ENCODE results near the gene SMO.

The SMO gene

GRCh38 chr7:129189661-129190310 is 1.4 kb downstream of the SMO start:
- H3K27me3 Mint-ChIP-seq (ENCODE audit: low read depth, poor library complexity): peaks cover 20% of the 10 kb centered on the region
- peaks cover 10% of the 10 kb centered on the region for H3K9me3 Mint-ChIP-seq
- no peak for DNase-seq
- no peak for TF ChIP-seq CTCF (IDR thresholded peaks at IDR 0.05)
- H3K4me3 Mint-ChIP-seq: peak overlapping the region; percentile 99
- H3K4me1 Mint-ChIP-seq: peaks cover 48% of the 10 kb centered on the region
- peak overlapping the region; percentile 43 for H3K27ac Mint-ChIP-seq
- peaks cover 30% of the 10 kb centered on the region for H3K36me3 Mint-ChIP-seq (ENCODE audit: low read depth)

DNA sequence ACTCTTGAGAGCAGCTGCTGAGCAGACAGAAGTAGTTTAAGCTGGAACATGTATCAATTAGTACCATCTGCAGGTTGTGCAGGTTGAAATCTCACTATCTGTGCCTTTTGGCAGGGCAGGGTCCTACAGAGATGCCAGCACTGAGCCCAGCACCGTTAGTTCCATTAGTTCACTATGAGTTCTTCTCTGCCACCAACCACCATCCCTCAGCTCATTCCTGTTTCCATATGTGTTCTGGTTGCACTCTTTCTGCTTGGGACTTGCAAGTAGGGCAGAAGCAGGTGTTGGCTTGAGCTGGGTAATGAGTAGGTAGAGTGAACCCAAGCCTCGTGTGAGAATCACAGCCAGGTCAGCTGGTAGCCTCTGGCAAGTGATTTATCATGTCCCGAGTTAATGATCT is 2.8 kb downstream of the SMO start:
- H3K9me3 Mint-ChIP-seq: peaks cover 19% of the 10 kb centered on the region
- peaks cover 48% of the 10 kb centered on the region for H3K4me1 Mint-ChIP-seq
- DNase-seq: no peak
- H3K27ac Mint-ChIP-seq: no peak overlapping the region
- peaks cover 45% of the 10 kb centered on the region for H3K36me3 Mint-ChIP-seq (ENCODE audit: low read depth)
- no peak for TF ChIP-seq CTCF (IDR thresholded peaks at IDR 0.05)
- H3K27me3 Mint-ChIP-seq (ENCODE audit: low read depth, poor library complexity): peaks cover 13% of the 10 kb centered on the region
- H3K4me3 Mint-ChIP-seq: peak overlapping the region; percentile 68

- Mint-ChIP-seq H3K4me3 (no peak overlapping the region), H3K27me3 (ENCODE audit: low read depth, poor library complexity) (peaks cover 3% of the 10 kb centered on the region), H3K9me3 (peaks cover 26% of the 10 kb centered on the region), H3K36me3 (ENCODE audit: low read depth) (peaks cover 69% of the 10 kb centered on the region), H3K4me1 (peaks cover 35% of the 10 kb centered on the region), H3K27ac (no peak overlapping the region)
- no peak for DNase-seq
- TF ChIP-seq CTCF (IDR thresholded peaks at IDR 0.05): no peak
Measured at GRCh38 chr7:129193892-129194291, 5.5 kb downstream of the SMO start.

DNA sequence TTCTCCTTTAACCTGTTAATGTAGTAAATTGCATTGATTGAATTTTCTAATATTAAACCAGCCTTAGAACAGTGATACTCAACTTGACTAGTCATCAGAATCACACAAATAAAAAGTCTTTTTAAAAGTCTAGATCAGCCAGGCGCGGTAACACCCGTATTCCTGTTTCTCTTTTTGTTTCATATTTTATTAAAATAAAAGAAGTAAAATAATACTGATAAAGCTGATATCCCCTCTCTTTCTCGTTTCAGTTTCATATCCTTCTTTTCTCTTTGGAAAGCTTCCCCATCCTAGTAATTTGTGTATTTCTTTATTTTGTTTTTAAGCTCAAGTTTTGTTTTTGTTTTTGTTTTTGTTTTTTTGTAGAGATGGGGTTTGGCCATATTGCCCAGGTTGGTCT is 9.3 kb downstream of the SMO start:
- H3K27ac Mint-ChIP-seq: no peak overlapping the region
- DNase-seq: no peak
- H3K9me3 Mint-ChIP-seq: peaks cover 26% of the 10 kb centered on the region
- H3K4me1 Mint-ChIP-seq: peaks cover under 1% of the 10 kb centered on the region
- no peak overlapping the region for H3K4me3 Mint-ChIP-seq
- H3K36me3 Mint-ChIP-seq (ENCODE audit: low read depth): peaks cover 78% of the 10 kb centered on the region
- H3K27me3 Mint-ChIP-seq (ENCODE audit: low read depth, poor library complexity): no peaks in the 10 kb centered on the region
- no peak for TF ChIP-seq CTCF (IDR thresholded peaks at IDR 0.05)

DNA sequence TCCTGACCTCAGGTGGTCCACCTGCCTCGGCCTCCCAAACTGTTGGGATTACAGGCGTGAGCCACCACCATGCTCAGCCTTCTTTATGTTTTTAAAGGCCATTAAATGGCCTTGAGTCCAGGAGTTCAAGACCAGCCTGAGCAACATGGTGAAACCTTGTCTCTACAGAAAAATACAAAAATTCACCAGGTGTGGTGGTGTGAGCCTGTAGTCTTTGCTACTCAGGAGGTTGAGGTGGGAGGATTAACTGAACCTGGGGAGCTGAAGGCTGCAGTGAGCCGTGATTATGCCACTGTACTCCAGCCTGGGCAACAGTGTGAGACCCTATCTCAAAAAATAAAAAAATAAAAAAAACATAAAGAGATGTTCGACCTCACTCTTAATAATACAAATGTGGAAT is 11.0 kb downstream of the SMO start:
- peaks cover 21% of the 10 kb centered on the region for H3K9me3 Mint-ChIP-seq
- TF ChIP-seq CTCF (IDR thresholded peaks at IDR 0.05): no peak
- H3K27me3 Mint-ChIP-seq (ENCODE audit: low read depth, poor library complexity): no peaks in the 10 kb centered on the region
- no peak overlapping the region for H3K27ac Mint-ChIP-seq
- peaks cover 77% of the 10 kb centered on the region for H3K36me3 Mint-ChIP-seq (ENCODE audit: low read depth)
- no peak overlapping the region for H3K4me3 Mint-ChIP-seq
- no peak for DNase-seq
- H3K4me1 Mint-ChIP-seq: no peaks in the 10 kb centered on the region

GRCh38 chr7:129202058-129202777 is 13.8 kb downstream of the SMO start:
- Mint-ChIP-seq H3K27me3 (ENCODE audit: low read depth, poor library complexity) (no peaks in the 10 kb centered on the region), H3K9me3 (peaks cover 3% of the 10 kb centered on the region), H3K4me1 (no peaks in the 10 kb centered on the region), H3K4me3 (no peak overlapping the region), H3K27ac (peak overlapping the region; percentile 68), H3K36me3 (ENCODE audit: low read depth) (peaks cover 67% of the 10 kb centered on the region)
- DNase-seq: no peak
- TF ChIP-seq CTCF (IDR thresholded peaks at IDR 0.05): no peak
